HL-60 (cell line): ENCODE results near the gene AIG1.

Experiments used
- DNase-seq, 2 experiments: peaks; one replicate each; pipeline ENCODE4 v3.0.0-alpha.2; 2010 to 2020; ENCODE audit warnings: low read depth in 1 of 2, low spot score in 1 of 2
- H3K27ac ChIP-seq: fragments of 250-450 bp; sonication (Bioruptor Pico); replicated peaks from 2 replicates; pipeline ENCODE4 v1.5.1; 2020; ENCODE audit warnings: mild to moderate bottlenecking, moderate library complexity
- H3K27me3 ChIP-seq: fragments of 250-450 bp; sonication (Bioruptor Pico); 2 replicates; pipeline ENCODE4 v1.5.1; 2021; ENCODE audit warnings: mild to moderate bottlenecking, moderate library complexity; ENCODE audit not compliant: insufficient read depth, poor library complexity, severe bottlenecking
- H3K4me3 ChIP-seq: replicated peaks from 2 replicates; pipeline ENCODE4 v1.5.1; 2011; ENCODE audit warnings: mild to moderate bottlenecking, control low read depth, low read length; ENCODE audit not compliant: insufficient read depth
- GABPA ChIP-seq: IDR thresholded peaks from 2 replicates; pipeline ENCODE4 v1.6.1; 2012; ENCODE audit warnings: low read depth
- POLR2AphosphoS5 ChIP-seq: IDR thresholded peaks from 2 replicates; pipeline ENCODE4 v1.6.1; 2012; ENCODE audit warnings: low read depth
- SPI1 ChIP-seq: IDR thresholded peaks from 2 replicates; pipeline ENCODE4 v1.6.1; 2012; ENCODE audit warnings: low read depth, mild to moderate bottlenecking, borderline replicate concordance
- TF ChIP-seq, protein P1 (sequence below): IDR thresholded peaks from one replicate; pipeline ENCODE4 v1.5.1; 2011; ENCODE audit warnings: low read length, control low read depth, inconsistent platforms; ENCODE audit not compliant: insufficient read depth
- TF ChIP-seq, protein P2 (sequence below): IDR thresholded peaks from 2 replicates; pipeline ENCODE4 v1.6.1; 2012; ENCODE audit warnings: low read depth; ENCODE audit not compliant: insufficient replicate concordance

The AIG1 gene

DNA sequence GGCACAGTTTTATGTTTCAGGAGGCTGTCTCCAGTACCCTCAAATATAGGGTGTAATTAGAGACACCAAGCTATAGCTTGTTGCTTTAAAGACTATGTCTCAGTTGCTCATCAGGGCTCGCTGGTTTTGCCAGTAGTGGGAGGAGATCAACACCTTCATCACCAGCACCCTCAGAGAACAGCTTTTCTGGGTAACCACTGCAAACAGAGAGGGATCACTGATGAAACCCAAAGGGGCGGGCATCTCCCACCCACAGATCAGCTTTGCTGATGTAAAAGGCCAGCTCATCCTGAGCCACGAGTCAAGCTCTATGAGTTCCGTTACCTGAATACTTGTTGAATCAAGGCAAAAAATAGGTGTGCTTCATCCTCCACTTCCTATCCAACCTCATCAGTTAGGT, 187.7 kb downstream of the AIG1 start:
- H3K27ac ChIP-seq, result no peak overlapping the region
- no peaks in the 10 kb centered on the region for H3K27me3 ChIP-seq
- DNase-seq, result no peak
- H3K4me3 ChIP-seq, result no peak overlapping the region
- no peak for TF ChIP-seq SPI1

- DNase-seq, result no peak
- no peak overlapping the region for H3K4me3 ChIP-seq
- no peak for TF ChIP-seq SPI1
- TF ChIP-seq, protein P1, sequence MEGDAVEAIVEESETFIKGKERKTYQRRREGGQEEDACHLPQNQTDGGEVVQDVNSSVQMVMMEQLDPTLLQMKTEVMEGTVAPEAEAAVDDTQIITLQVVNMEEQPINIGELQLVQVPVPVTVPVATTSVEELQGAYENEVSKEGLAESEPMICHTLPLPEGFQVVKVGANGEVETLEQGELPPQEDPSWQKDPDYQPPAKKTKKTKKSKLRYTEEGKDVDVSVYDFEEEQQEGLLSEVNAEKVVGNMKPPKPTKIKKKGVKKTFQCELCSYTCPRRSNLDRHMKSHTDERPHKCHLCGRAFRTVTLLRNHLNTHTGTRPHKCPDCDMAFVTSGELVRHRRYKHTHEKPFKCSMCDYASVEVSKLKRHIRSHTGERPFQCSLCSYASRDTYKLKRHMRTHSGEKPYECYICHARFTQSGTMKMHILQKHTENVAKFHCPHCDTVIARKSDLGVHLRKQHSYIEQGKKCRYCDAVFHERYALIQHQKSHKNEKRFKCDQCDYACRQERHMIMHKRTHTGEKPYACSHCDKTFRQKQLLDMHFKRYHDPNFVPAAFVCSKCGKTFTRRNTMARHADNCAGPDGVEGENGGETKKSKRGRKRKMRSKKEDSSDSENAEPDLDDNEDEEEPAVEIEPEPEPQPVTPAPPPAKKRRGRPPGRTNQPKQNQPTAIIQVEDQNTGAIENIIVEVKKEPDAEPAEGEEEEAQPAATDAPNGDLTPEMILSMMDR, result no peak
- TF ChIP-seq, protein P2, sequence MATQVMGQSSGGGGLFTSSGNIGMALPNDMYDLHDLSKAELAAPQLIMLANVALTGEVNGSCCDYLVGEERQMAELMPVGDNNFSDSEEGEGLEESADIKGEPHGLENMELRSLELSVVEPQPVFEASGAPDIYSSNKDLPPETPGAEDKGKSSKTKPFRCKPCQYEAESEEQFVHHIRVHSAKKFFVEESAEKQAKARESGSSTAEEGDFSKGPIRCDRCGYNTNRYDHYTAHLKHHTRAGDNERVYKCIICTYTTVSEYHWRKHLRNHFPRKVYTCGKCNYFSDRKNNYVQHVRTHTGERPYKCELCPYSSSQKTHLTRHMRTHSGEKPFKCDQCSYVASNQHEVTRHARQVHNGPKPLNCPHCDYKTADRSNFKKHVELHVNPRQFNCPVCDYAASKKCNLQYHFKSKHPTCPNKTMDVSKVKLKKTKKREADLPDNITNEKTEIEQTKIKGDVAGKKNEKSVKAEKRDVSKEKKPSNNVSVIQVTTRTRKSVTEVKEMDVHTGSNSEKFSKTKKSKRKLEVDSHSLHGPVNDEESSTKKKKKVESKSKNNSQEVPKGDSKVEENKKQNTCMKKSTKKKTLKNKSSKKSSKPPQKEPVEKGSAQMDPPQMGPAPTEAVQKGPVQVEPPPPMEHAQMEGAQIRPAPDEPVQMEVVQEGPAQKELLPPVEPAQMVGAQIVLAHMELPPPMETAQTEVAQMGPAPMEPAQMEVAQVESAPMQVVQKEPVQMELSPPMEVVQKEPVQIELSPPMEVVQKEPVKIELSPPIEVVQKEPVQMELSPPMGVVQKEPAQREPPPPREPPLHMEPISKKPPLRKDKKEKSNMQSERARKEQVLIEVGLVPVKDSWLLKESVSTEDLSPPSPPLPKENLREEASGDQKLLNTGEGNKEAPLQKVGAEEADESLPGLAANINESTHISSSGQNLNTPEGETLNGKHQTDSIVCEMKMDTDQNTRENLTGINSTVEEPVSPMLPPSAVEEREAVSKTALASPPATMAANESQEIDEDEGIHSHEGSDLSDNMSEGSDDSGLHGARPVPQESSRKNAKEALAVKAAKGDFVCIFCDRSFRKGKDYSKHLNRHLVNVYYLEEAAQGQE, result no peak
- TF ChIP-seq GABPA, result no peak
- no peak for TF ChIP-seq POLR2AphosphoS5
- H3K27me3 ChIP-seq, result no peaks in the 10 kb centered on the region
- no peak overlapping the region for H3K27ac ChIP-seq
Observed at GRCh38 chr6:143251288-143251687, 190.6 kb downstream of the AIG1 start.

- no peaks in the 10 kb centered on the region for H3K27me3 ChIP-seq
- no peak for DNase-seq
- no peak overlapping the region for H3K27ac ChIP-seq
- TF ChIP-seq GABPA (no peak), POLR2AphosphoS5 (no peak), SPI1 (no peak)
- TF ChIP-seq, protein P2, result no peak
- TF ChIP-seq, protein P1, result no peak
- no peak overlapping the region for H3K4me3 ChIP-seq
Observed at GRCh38 chr6:143252961-143253360, 192.3 kb downstream of the AIG1 start.

- Histone ChIP-seq H3K27me3 (no peaks in the 10 kb centered on the region), H3K4me3 (no peak overlapping the region), H3K27ac (no peak overlapping the region)
- DNase-seq, result no peak
- no peak for TF ChIP-seq POLR2AphosphoS5
Observed at GRCh38 chr6:143253586-143253985, 192.9 kb downstream of the AIG1 start.

DNA sequence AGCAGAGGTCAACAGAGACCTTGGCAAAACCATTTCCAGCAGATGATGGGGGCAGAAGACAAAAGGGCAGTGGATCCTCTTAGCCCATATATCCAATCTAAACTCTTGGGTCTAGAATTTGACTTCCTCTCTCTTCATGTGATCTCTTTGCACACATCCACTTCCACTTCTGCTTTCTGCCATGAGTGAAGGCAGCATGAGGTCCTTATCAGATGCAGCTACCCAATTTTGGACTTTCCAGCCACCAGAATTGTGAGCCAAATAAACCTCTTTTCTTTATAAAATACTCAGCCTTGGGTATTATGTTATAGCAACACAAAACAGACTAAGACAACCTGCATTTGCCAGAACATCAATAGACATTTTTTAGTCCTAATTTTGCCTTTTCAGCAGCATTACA, 198.3 kb downstream of the AIG1 start:
- DNase-seq, result peak in 1 of 2 experiments; percentile 66
- no peak overlapping the region for H3K27ac ChIP-seq
- H3K27me3 ChIP-seq, result no peaks in the 10 kb centered on the region
- no peak overlapping the region for H3K4me3 ChIP-seq
- TF ChIP-seq POLR2AphosphoS5, result 0 out of 2 replicates have a peak, but pooled peaks have one; percentile 28
- TF ChIP-seq SPI1, result peak; percentile 99
- TF ChIP-seq GABPA, result no peak
- TF ChIP-seq, protein P2, result no peak
- TF ChIP-seq, protein P1, result no peak
